ENCODE results near the gene ZBTB7C.

The ZBTB7C gene

DNA sequence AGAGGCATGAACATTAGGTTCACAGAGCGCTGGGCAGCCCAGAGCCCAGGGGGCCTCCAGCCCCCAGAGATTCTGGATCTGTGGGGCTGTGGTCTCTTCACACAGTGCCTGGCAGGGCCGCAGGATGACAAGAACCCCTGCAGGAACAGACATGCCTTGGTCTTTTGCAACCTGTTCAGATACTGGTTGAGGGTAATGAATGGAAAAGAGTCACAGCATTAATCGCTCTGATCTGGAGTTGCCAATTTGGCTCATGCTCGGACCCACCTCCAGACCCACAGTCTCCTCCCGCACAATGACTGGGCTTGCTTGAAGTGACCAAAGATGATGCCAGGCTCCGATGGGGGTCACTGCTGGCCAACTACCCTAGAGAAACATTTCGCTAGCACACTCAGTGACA is 249.4 kb downstream of the ZBTB7C start:
- DNase-seq, result no peak

DNA sequence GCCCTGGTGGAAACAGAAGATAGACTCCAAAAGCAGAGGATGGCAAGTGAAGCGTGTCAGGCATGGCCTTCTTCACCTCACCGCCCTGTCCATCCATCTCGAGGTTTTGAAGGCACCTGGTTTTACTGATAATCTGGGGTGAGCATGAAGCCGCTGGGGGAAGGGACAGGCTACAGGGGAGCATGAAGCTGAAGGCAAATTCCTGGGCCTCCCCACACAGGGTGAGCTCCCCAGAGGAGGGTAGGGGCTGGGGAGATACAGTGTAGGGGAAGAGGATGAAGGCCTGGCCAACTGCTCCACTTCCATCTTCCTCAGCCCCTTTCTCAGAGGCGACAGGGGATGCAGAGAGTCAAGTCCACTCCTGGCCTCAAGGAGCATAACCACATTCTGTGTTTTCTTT is 250.5 kb downstream of the ZBTB7C start:
- DNase-seq, result no peak

GRCh38 chr18:48157956-48158355 is 251.2 kb downstream of the ZBTB7C start:
- DNase-seq, result no peak

DNA sequence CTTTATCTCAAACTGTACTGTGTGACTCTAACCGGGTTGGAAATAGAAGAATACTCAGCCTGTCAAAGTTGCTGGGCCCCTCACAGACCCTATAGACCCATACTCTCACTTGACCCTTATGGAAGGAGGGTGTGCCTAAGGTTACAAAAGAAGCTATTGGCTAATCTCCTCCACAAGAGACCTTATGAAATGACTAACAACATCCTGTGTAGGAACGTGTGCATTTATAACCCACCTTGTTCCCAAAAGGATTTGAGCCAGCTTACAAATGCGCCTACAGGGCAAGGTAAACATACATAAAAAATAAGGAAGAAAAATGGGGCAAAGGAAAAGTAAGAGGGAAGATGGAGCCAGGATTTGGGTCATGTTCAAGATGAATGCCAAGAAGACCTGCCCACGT is 253.3 kb downstream of the ZBTB7C start:
- DNase-seq, result no peak

DNA sequence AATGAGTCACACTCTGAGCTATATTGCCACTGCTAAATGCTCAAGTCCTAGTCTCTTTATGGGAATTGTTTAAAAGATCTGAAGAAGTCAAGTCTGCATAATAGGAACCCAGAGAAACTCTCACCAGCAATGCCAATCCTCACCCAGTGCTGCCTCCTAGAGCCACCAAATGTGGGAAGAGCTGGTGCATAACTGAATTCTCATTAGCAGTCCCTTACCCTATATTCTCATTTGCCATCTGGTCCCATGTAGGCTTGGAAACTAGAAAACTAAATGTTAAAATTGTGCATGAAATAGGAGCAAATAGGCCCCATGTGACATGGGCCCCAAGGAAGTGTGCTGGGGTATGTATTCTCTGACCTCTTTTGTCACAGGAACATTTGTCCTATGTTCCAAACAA is 254.4 kb downstream of the ZBTB7C start:
- DNase-seq, result no peak

DNA sequence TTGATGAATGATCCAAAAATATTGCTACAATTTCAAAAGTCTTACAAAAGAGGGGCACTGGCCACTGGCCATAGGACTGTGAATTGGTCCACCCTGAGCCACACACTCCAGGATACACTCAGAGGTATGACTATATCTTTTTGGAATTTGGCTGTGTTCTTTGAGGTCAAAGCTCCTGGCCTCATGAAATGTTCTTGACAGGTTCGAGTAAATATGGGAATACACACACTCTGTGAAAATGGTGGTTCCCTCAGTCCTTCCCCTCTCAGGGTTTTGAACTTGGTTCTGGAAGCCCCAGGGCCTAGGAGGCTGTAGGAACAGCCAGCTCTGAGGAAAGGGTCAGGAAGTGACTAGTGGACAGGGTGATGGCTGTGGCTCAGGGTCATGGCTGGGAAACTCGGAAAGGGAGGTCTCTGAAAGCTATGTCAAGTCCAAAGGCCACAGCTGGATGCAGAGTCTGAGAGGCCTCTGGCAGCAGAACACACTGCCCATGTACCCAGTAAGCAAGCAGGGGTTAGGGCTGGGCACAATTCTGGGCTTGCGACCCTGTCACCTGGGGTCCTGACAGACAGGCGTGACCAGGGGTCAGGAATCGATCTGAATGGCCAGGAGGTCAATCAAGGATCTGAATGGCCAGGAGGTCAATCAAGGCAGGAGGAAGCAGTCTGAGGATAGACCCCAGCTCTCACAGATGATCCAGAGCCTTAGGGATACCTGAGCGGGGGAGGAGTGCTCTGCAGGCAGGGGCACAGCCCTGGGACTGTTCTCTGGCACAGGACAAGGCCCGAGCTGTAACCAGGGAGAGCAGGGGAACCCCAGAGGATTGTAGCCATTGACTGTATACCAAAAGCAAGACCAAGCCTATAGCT is 255.3 kb downstream of the ZBTB7C start:
- no peak for DNase-seq

DNA sequence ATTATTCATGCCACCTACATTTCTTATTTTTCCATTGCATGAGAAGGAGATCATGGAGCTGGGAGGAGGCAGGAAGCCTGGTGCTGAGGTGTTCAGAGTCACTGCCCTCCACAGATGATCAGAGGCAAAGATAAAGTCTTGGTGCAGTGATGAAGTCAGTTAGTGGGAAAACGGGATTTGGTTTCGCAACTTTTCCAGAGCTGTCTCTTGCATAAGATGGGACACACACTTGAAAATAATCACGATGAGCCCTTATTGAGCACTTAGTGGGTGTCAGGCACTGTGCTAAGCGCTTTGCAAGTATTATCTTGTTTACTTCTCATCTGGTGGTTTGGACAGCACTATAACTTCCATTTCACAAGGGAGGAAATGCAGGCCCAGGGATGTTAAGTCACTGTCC is 256.6 kb downstream of the ZBTB7C start:
- no peak for DNase-seq

DNA sequence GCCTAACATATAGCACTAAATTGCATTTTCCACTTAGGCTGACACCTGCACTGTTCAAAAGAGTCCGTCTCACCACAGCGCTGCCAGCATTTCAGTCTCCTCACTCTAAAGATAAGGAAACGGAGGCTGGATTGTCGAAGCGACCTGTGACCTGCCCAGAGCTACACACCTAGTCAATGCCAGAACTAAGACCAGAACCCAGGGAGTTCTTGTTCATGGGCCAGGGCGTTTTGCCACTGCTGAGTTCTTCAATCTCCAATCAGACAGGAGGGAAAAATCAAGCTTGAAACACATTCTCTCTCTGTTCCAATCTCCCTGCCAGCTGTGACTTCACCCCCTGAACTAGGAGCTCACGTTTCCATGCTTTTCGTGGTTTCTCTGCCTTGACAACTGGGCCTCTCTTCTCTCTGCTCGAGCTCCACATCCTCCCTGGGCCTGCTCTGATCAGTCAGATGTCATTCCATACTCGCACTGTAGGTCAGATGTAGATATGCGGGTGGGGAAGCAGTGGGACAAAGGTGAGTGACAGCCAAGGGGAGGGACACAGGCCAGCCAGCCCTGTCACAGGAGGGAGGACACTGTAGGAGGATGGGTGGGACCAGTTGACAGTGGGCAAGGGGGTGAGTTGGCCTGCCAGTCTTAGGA is 257.6 kb downstream of the ZBTB7C start:
- no peak for DNase-seq

DNA sequence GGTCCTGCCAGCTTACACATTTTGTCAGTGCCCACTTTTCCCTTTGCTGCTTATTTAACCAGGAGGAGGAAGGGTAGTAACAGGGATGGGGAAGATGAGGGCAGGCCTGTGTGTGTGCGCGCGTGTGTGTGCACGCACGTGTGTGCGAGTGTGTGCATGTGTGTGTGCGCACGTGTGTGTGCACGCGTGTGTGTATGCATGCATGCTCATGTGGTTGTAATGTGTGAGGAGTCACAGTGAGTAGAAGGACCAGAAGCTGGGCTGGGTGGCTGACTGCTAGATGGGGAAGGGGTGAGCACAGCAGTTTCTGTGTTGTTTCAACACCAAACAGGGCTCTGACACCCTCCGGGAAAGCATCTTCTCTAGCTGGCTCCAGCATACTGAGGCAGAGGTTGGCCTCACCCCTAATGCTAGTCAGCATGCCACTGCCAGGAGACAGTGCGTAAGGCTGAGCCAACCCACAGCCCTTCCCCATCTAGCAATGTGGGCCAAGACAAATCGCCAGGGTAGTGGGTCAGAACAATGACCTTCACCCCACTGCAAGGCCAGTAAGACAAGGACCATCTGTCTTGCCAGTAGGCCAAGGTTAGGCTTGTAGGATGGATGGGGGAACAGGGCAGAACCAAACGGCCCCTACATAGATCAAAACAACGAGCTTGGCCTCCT is 260.0 kb downstream of the ZBTB7C start:
- no peak for DNase-seq

GRCh38 chr18:48142994-48143393 is 266.2 kb downstream of the ZBTB7C start:
- no peak for DNase-seq

- DNase-seq, result no peak
These were observed 266.8 kb downstream of the ZBTB7C start for GRCh38 chr18:48142353-48142752.

DNA sequence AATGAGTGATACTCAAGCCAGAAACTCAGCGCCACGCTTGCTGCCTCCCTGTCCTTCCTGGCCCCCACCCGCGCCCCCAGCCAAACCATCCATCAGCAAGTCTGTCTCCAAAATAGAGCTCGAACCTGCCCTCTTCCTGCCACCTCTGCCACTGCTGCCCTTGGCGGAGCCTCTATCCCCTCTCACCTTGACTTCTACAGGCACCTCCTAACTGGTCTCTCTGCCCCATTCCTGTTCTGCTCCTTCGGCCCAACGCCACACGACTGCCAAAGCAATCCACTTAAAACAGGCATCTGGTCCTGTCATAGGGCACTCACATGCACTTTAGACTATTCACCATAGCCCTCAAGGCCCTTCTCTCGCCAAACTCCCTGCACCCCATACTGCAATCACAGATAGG is 268.5 kb downstream of the ZBTB7C start:
- no peak for DNase-seq

- DNase-seq, result no peak
These were observed 269.5 kb downstream of the ZBTB7C start for GRCh38 chr18:48139431-48140347.

GRCh38 chr18:48138660-48139430 is 270.3 kb downstream of the ZBTB7C start:
- DNase-seq, result no peak

- DNase-seq, result no peak
These were observed 271.0 kb downstream of the ZBTB7C start for GRCh38 chr18:48138210-48138609.

- DNase-seq, result no peak
These were observed 271.7 kb downstream of the ZBTB7C start for GRCh38 chr18:48137374-48138081.

DNA sequence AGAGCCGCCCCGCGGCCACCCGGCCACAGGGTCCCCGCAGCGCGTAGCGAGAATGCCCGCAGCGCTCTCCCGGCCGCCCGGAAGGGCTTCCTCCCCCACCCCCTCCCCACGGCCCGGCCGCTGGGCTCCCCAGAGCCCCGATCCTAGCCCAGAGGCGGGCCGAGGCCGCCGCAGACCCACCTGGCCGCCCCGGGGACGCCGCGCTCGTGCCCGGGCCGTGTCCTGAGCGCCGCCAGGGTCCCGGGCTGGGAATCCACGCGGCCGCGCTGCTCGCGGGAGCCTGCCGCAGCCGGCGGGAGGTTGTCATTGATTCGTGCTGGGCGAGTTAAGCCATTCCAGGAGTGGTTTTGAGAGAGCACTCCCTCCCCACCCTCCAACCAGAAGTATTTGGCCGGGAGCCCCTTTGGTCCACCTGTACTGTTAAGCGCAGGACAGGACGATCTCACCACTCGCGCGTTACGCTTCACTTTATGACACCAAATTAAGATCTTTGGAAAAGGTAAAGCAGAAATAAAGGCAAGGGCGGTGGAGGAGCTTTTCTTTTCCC is 272.3 kb downstream of the ZBTB7C start:
- DNase-seq, result no peak

- no peak for DNase-seq
These were observed 272.9 kb downstream of the ZBTB7C start for GRCh38 chr18:48136051-48136826.

GRCh38 chr18:48135436-48135966 is 273.7 kb downstream of the ZBTB7C start:
- DNase-seq, result no peak

- no peak for DNase-seq
These were observed 274.6 kb downstream of the ZBTB7C start for GRCh38 chr18:48134609-48135008.
